ENCODE results near the gene SMARCB1.

The SMARCB1 gene

DNA sequence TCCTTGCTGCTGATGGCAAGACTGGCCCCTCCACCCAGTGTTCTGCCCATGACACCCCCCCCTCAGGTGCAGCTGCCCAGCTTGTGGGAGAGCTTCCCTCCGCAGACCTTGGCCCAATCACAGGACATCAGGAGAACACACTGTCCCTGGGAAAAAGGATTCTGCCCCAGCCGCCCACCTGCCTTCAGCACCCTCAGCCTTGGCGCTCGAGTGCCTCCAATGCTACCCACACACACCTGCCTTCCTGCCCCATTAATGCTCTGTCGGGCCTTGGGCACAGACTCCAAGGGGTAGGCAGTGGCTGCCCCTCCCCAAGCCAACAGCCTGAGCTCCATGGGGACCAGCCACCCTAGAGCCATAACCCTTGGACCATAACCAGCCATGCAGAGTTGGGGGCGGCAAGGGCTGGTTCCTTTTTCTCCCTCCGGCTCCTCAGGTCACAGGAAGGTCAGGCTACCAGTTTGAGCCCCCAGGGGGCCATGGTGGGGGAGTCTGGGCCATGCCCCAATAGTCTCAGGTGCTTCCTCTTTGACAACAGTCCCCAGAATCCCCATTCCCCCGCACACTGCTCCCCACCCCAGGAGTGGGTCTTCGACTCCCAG is 34.6 kb upstream of the SMARCB1 start:
- no peak for ATAC-seq
- TF ChIP-seq TOX (CRISPR knock-in tag; IDR thresholded peaks at IDR 0.05; ENCODE audit: borderline replicate concordance) (no peak), ISL1 (CRISPR knock-in tag; IDR thresholded peaks at IDR 0.05) (no peak), ZNF8 (CRISPR knock-in tag; IDR thresholded peaks at IDR 0.05) (no peak), ZFP3 (CRISPR knock-in tag; IDR thresholded peaks at IDR 0.05) (no peak), OSR1 (CRISPR knock-in tag; IDR thresholded peaks at IDR 0.05) (no peak), GLIS3 (CRISPR knock-in tag; IDR thresholded peaks at IDR 0.05) (no peak), BACH2 (CRISPR knock-in tag; IDR thresholded peaks at IDR 0.05; ENCODE audit: borderline replicate concordance) (no peak), PPARA (CRISPR knock-in tag; IDR thresholded peaks at IDR 0.05; ENCODE audit: borderline replicate concordance) (no peak), ZFP30 (CRISPR knock-in tag; IDR thresholded peaks at IDR 0.05) (no peak)
- TF ChIP-seq, protein P1, sequence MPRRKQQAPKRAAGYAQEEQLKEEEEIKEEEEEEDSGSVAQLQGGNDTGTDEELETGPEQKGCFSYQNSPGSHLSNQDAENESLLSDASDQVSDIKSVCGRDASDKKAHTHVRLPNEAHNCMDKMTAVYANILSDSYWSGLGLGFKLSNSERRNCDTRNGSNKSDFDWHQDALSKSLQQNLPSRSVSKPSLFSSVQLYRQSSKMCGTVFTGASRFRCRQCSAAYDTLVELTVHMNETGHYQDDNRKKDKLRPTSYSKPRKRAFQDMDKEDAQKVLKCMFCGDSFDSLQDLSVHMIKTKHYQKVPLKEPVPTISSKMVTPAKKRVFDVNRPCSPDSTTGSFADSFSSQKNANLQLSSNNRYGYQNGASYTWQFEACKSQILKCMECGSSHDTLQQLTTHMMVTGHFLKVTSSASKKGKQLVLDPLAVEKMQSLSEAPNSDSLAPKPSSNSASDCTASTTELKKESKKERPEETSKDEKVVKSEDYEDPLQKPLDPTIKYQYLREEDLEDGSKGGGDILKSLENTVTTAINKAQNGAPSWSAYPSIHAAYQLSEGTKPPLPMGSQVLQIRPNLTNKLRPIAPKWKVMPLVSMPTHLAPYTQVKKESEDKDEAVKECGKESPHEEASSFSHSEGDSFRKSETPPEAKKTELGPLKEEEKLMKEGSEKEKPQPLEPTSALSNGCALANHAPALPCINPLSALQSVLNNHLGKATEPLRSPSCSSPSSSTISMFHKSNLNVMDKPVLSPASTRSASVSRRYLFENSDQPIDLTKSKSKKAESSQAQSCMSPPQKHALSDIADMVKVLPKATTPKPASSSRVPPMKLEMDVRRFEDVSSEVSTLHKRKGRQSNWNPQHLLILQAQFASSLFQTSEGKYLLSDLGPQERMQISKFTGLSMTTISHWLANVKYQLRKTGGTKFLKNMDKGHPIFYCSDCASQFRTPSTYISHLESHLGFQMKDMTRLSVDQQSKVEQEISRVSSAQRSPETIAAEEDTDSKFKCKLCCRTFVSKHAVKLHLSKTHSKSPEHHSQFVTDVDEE (CRISPR knock-in tag; IDR thresholded peaks at IDR 0.05) = no peak
- TF ChIP-seq, protein P2, sequence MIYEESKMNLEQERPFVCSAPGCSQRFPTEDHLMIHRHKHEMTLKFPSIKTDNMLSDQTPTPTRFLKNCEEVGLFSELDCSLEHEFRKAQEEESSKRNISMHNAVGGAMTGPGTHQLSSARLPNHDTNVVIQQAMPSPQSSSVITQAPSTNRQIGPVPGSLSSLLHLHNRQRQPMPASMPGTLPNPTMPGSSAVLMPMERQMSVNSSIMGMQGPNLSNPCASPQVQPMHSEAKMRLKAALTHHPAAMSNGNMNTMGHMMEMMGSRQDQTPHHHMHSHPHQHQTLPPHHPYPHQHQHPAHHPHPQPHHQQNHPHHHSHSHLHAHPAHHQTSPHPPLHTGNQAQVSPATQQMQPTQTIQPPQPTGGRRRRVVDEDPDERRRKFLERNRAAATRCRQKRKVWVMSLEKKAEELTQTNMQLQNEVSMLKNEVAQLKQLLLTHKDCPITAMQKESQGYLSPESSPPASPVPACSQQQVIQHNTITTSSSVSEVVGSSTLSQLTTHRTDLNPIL (CRISPR knock-in tag; IDR thresholded peaks at IDR 0.05; ENCODE audit: low read depth) = no peak

DNA sequence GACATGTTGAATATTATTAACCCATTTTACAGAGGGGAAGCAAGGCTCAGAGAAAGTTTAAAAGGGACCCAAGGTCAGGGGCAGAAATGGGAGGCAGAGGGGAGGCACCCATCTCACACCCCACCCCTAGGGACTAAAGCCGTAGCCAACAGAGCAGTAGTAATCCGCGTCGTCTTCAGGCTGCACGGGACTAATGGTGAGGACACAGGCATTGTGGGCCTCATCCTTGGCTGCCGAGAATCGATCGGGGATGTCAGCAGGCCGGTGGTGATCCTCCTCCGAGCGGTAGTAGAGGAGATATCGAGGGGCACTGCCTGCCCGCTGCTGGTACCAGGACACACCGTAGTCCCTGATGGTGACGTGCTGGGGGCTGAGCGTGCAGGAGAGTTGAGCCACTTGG is 34.0 kb upstream of the SMARCB1 start:
- no peak for TF ChIP-seq TOX (CRISPR knock-in tag; IDR thresholded peaks at IDR 0.05; ENCODE audit: borderline replicate concordance)
- no peak for TF ChIP-seq BACH2 (CRISPR knock-in tag; IDR thresholded peaks at IDR 0.05; ENCODE audit: borderline replicate concordance)
- no peak for TF ChIP-seq PPARA (CRISPR knock-in tag; IDR thresholded peaks at IDR 0.05; ENCODE audit: borderline replicate concordance)
- TF ChIP-seq ZC3H10 (CRISPR knock-in tag; IDR thresholded peaks at IDR 0.05) = no peak
- no peak for TF ChIP-seq ZFP3 (CRISPR knock-in tag; IDR thresholded peaks at IDR 0.05)
- no peak for TF ChIP-seq GLIS3 (CRISPR knock-in tag; IDR thresholded peaks at IDR 0.05)
- TF ChIP-seq ZFP30 (CRISPR knock-in tag; IDR thresholded peaks at IDR 0.05) = no peak
- TF ChIP-seq SNAI2 (CRISPR knock-in tag; IDR thresholded peaks at IDR 0.05) = no peak
- TF ChIP-seq RARB (CRISPR knock-in tag; IDR thresholded peaks at IDR 0.05) = no peak
- TF ChIP-seq, protein P2 (CRISPR knock-in tag; IDR thresholded peaks at IDR 0.05; ENCODE audit: low read depth) = no peak
- TF ChIP-seq, protein P3, sequence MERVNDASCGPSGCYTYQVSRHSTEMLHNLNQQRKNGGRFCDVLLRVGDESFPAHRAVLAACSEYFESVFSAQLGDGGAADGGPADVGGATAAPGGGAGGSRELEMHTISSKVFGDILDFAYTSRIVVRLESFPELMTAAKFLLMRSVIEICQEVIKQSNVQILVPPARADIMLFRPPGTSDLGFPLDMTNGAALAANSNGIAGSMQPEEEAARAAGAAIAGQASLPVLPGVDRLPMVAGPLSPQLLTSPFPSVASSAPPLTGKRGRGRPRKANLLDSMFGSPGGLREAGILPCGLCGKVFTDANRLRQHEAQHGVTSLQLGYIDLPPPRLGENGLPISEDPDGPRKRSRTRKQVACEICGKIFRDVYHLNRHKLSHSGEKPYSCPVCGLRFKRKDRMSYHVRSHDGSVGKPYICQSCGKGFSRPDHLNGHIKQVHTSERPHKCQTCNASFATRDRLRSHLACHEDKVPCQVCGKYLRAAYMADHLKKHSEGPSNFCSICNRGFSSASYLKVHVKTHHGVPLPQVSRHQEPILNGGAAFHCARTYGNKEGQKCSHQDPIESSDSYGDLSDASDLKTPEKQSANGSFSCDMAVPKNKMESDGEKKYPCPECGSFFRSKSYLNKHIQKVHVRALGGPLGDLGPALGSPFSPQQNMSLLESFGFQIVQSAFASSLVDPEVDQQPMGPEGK (CRISPR knock-in tag; IDR thresholded peaks at IDR 0.05; ENCODE audit: borderline replicate concordance) = no peak
- TF ChIP-seq, protein P4, sequence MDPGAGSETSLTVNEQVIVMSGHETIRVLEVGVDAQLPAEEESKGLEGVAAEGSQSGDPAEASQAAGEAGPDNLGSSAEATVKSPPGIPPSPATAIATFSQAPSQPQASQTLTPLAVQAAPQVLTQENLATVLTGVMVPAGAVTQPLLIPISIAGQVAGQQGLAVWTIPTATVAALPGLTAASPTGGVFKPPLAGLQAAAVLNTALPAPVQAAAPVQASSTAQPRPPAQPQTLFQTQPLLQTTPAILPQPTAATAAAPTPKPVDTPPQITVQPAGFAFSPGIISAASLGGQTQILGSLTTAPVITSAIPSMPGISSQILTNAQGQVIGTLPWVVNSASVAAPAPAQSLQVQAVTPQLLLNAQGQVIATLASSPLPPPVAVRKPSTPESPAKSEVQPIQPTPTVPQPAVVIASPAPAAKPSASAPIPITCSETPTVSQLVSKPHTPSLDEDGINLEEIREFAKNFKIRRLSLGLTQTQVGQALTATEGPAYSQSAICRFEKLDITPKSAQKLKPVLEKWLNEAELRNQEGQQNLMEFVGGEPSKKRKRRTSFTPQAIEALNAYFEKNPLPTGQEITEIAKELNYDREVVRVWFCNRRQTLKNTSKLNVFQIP (CRISPR knock-in tag; IDR thresholded peaks at IDR 0.05; ENCODE audit: borderline replicate concordance, low read depth) = no peak
- TF ChIP-seq CSDC2 (CRISPR knock-in tag; IDR thresholded peaks at IDR 0.05) = no peak
- ATAC-seq = no peak

DNA sequence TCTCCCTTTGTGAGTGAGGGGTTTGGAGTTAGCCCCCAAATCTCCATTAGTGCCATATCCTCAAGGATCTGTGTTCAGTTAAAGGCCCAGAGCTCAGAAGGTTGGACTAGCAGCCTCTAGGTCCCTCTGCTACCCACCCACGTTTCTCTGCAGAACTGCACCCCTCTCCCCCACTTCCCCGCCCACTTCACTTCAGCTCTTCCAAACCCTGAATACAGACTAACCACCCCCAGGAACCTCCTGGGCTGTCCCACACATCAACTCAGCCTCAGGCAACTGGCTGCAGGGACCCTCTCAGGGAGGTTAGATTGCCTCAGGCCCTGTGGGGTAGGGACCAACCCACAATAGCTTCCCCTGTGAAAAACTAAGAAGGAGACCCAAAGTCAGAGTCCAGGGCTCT is 33.4 kb upstream of the SMARCB1 start:
- TF ChIP-seq, protein P3 (CRISPR knock-in tag; IDR thresholded peaks at IDR 0.05; ENCODE audit: borderline replicate concordance) = no peak
- no peak for TF ChIP-seq TCF4 (CRISPR knock-in tag; IDR thresholded peaks at IDR 0.05; ENCODE audit: borderline replicate concordance)
- no peak for TF ChIP-seq RARB (CRISPR knock-in tag; IDR thresholded peaks at IDR 0.05)
- no peak for TF ChIP-seq GLIS3 (CRISPR knock-in tag; IDR thresholded peaks at IDR 0.05)
- no peak for TF ChIP-seq ARNTL (CRISPR knock-in tag; IDR thresholded peaks at IDR 0.05; ENCODE audit: borderline replicate concordance, low read depth)
- TF ChIP-seq PPARA (CRISPR knock-in tag; IDR thresholded peaks at IDR 0.05; ENCODE audit: borderline replicate concordance) = no peak
- no peak for TF ChIP-seq ZNF70 (CRISPR knock-in tag; IDR thresholded peaks at IDR 0.05)
- ATAC-seq = no peak
